IMR-90 (cell line): ENCODE measurements around the gene HLA-C. TPM values are rescaled to one million over a fixed set of nuclear protein-coding genes. Genes with fewer than 3 reads are reported as not detected.

Source experiments
- ATAC-seq: fragments of 200-7000 bp; cut with Tn5 transposase; 2 replicates; pipeline ENCODE4 v1.9.1; 2020; ENCODE audit warnings: low read depth, mild to moderate bottlenecking, moderate library complexity
- Bru-seq: library from RNA; stranded (reverse); fragments of 400-500 nt; gene quantifications from one replicate; lab custom pipeline; 2021; lab: Mats Ljungman, UMichigan
- BruChase-seq, 2 experiments: library from RNA; stranded (reverse); fragments of 400-500 nt; gene quantifications; one replicate each; lab custom pipeline; 2021; lab: Mats Ljungman, UMichigan
- BruUV-seq: library from RNA; stranded (reverse); fragments of 400-500 nt; replicated peaks from 2 replicates; lab custom pipeline; 2021; lab: Mats Ljungman, UMichigan
- CTCF ChIA-PET: fragments of 300-600 bp; formaldehyde crosslinking; extraction: SDS; loops from one replicate; lab custom pipeline; 2021; ENCODE audit warnings: antibody characterized with exemption; lab: Yijun Ruan, JAX
- POLR2A ChIA-PET: fragments of 300-600 bp; sonication (Branson Sonifier 250); formaldehyde crosslinking; loops from one replicate; lab custom pipeline; 2022; ENCODE audit warnings: antibody characterized with exemption; ENCODE audit not compliant: unreplicated experiment; lab: Charles Lee
- DNase-seq: peaks from one replicate; pipeline ENCODE4 v3.0.0; 2013
- H2AFZ ChIP-seq: replicated peaks from 2 replicates; pipeline ENCODE3; 2013; ENCODE audit warnings: low read length, mild to moderate bottlenecking; ENCODE audit not compliant: poor library complexity
- H2AK5ac ChIP-seq: 2 replicates; pipeline ENCODE4 v1.6.1; 2013; ENCODE audit warnings: low read depth, low read length, inconsistent platforms
- H2AK9ac ChIP-seq: replicated peaks from 2 replicates; pipeline ENCODE3; 2013; ENCODE audit warnings: mild to moderate bottlenecking, low read depth, low read length, moderate library complexity; ENCODE audit not compliant: poor library complexity
- H2BK120ac ChIP-seq: 2 replicates; pipeline ENCODE4 v1.6.1; 2013; ENCODE audit warnings: low read depth, low read length, inconsistent platforms
- H2BK15ac ChIP-seq: 3 replicates; pipeline ENCODE4 v1.6.1; 2013; ENCODE audit warnings: low read depth, low read length, inconsistent platforms
- H2BK20ac ChIP-seq: 2 replicates; pipeline ENCODE4 v1.6.1; 2013; ENCODE audit warnings: low read depth, mild to moderate bottlenecking, inconsistent platforms, low read length, moderate library complexity
- H2BK5ac ChIP-seq: 2 replicates; pipeline ENCODE4 v1.6.1; 2013; ENCODE audit warnings: mild to moderate bottlenecking, low read depth, low read length, inconsistent platforms; ENCODE audit not compliant: poor library complexity, severe bottlenecking
- H3K14ac ChIP-seq: replicated peaks from 2 replicates; pipeline ENCODE4 v1.6.1; 2013; ENCODE audit warnings: low read depth, low read length, inconsistent platforms
- H3K18ac ChIP-seq: 2 replicates; pipeline ENCODE4 v1.6.1; 2013; ENCODE audit warnings: low read depth, low read length, control low read depth
- H3K23ac ChIP-seq: 2 replicates; pipeline ENCODE4 v1.6.1; 2013; ENCODE audit warnings: low read depth, low read length, inconsistent platforms
- H3K27ac ChIP-seq: 2 replicates; pipeline ENCODE4 v1.5.1; 2013; ENCODE audit warnings: mild to moderate bottlenecking, control low read depth, low read length; ENCODE audit not compliant: insufficient read depth
- H3K27me3 ChIP-seq: 2 replicates; pipeline ENCODE4 v1.6.1; 2013; ENCODE audit warnings: low read length; ENCODE audit not compliant: control insufficient read depth, insufficient read depth
- H3K36me3 ChIP-seq: 2 replicates; pipeline ENCODE4 v1.6.1; 2013; ENCODE audit warnings: low read length, mixed read lengths; ENCODE audit not compliant: control insufficient read depth, insufficient read depth
- H3K4ac ChIP-seq: 2 replicates; pipeline ENCODE4 v1.6.1; 2013; ENCODE audit warnings: low read depth, low read length, inconsistent platforms
- H3K4me1 ChIP-seq: 2 replicates; pipeline ENCODE4 v1.6.1; 2013; ENCODE audit warnings: low read length, mixed read lengths; ENCODE audit not compliant: control insufficient read depth, insufficient read depth
- H3K4me2 ChIP-seq: 2 replicates; pipeline ENCODE4 v1.6.1; 2013; ENCODE audit warnings: low read depth, mild to moderate bottlenecking, control low read depth, low read length, moderate library complexity
- H3K4me3 ChIP-seq: 2 replicates; pipeline ENCODE4 v1.5.1; 2013; ENCODE audit warnings: low read depth, mild to moderate bottlenecking, control low read depth, low read length, moderate library complexity; ENCODE audit not compliant: insufficient read depth
- H3K56ac ChIP-seq: 2 replicates; pipeline ENCODE4 v1.6.1; 2013; ENCODE audit warnings: low read length, inconsistent platforms; ENCODE audit not compliant: insufficient read depth; ENCODE audit errors: extremely low read depth
- H3K79me1 ChIP-seq, 2 experiments: 2 replicates each; pipeline ENCODE4 v1.6.1; 2013; ENCODE audit warnings: low read length in 2 of 2, inconsistent platforms in 1 of 2, low read depth in 1 of 2
- H3K9ac ChIP-seq: 2 replicates; pipeline ENCODE4 v1.6.1; 2013; ENCODE audit warnings: low read depth, low read length, control low read depth
- H3K9me1 ChIP-seq: 2 replicates; pipeline ENCODE4 v1.6.1; 2013; ENCODE audit warnings: low read length, inconsistent platforms; ENCODE audit not compliant: insufficient read depth
- H3K9me3 ChIP-seq: 2 replicates; pipeline ENCODE4 v1.6.1; 2013; ENCODE audit warnings: low read length; ENCODE audit not compliant: control insufficient read depth, insufficient read depth
- H4K20me1 ChIP-seq: 2 replicates; pipeline ENCODE4 v1.6.1; 2013; ENCODE audit warnings: low read length, inconsistent platforms; ENCODE audit not compliant: insufficient read depth
- H4K5ac ChIP-seq: 2 replicates; pipeline ENCODE4 v1.6.1; 2013; ENCODE audit warnings: mild to moderate bottlenecking, low read depth, low read length, control low read depth
- H4K8ac ChIP-seq, 2 experiments: 2 replicates each; pipeline ENCODE4 v1.6.1; 2013; ENCODE audit warnings: low read depth in 2 of 2, low read length in 2 of 2, control low read depth in 1 of 2, inconsistent platforms in 1 of 2
- H4K91ac ChIP-seq: 2 replicates; pipeline ENCODE4 v1.6.1; 2013; ENCODE audit warnings: low read depth, low read length, inconsistent platforms; ENCODE audit not compliant: insufficient read depth
- CEBPB ChIP-seq: IDR thresholded peaks from 2 replicates; pipeline ENCODE4 v1.6.1; 2012; ENCODE audit warnings: low read depth, low read length, improper control_type of control experiment
- CTCF ChIP-seq: conservative IDR thresholded peaks from 2 replicates; pipeline ENCODE4 v1.5.1; 2012; ENCODE audit warnings: mild to moderate bottlenecking, low read depth, low read length, improper control_type of control experiment
- POLR2A ChIP-seq: IDR thresholded peaks from 2 replicates; pipeline ENCODE4 v1.6.1; 2012; ENCODE audit warnings: mild to moderate bottlenecking, low read depth, low read length
- RAD21 ChIP-seq: IDR thresholded peaks from 2 replicates; pipeline ENCODE4 v1.6.1; 2012; ENCODE audit warnings: low read length, improper control_type of control experiment
- RFX5 ChIP-seq: IDR thresholded peaks from 2 replicates; pipeline ENCODE4 v1.8.0; 2012; ENCODE audit warnings: low read depth, mild to moderate bottlenecking, low read length, moderate library complexity
- WGBS, 2 experiments: methylation state at CpG; one replicate each; pipeline versions ENCODE4 v1.1.5 to v1.1.7; 2013; ENCODE audit warnings: missing lambda C conversion rate in 2 of 2; ENCODE audit not compliant: insufficient read length in 1 of 2; ENCODE audit errors: extremely low coverage in 2 of 2; 5-methylcytosine and 5-hydroxymethylcytosine counted together
- dilution Hi-C: fragments of 300-500 bp; cut with HindIII; formaldehyde crosslinking; loops from one replicate; pipeline ENCODE4 v1.14.3; 2018; ENCODE audit warnings: low sequenced_read_pairs; ENCODE audit not compliant: unreplicated experiment
- in situ Hi-C: fragments of 300-500 bp; cut with MboI; formaldehyde crosslinking; loops from 3 replicates; pipeline ENCODE4 v1.14.3; 2019; ENCODE audit warnings: low sequenced_read_pairs, inconsistent platforms, mixed read lengths
- intact Hi-C: fragments of 100-400 bp; cut with micrococcal nuclease; formaldehyde crosslinking; loops from 2 replicates; pipeline ENCODE4 v1.10.0; 2022
- long read RNA-seq: library from polyadenylated mRNA; unstranded; transcript quantifications from one replicate; pipeline ENCODE4 v2.0.0, GENCODE V29; 2021; ENCODE audit not compliant: unreplicated experiment
- polyA plus RNA-seq, 3 experiments: library from polyadenylated mRNA; depleted of rRNA; stranded (reverse); fragments of >200 nt; gene quantifications; 2 replicates each; pipeline ENCODE4 v1.2.3, GENCODE V29; 2012; ENCODE audit warnings: low replicate concordance in 1 of 3
- total RNA-seq: library from RNA; depleted of rRNA; stranded (reverse); fragments of >200 nt; gene quantifications from 2 replicates; pipeline ENCODE4 v1.2.3, GENCODE V29; 2012; rRNA removed

The HLA-C gene
- total RNA-seq (8.8 and 10.6 TPM in 2 replicates), polyA plus RNA-seq (2012; rRNA removed) (87.3 and 104 TPM in 2 replicates), Bru-seq, nascent RNA (percentile 91 among the genes with signal in this experiment), BruChase-seq, experiment 1, labeled RNA remaining after a 6-hour chase (percentile 91 among the genes with signal in this experiment), BruChase-seq, experiment 2, labeled RNA remaining after a 2-hour chase (percentile 82 among the genes with signal in this experiment)
- 134 and 162 TPM in 2 replicates for polyA plus RNA-seq (2012; cell fraction: cytosol; rRNA removed)
- polyA plus RNA-seq (2012; cell fraction: nucleus; rRNA removed; ENCODE audit: low replicate concordance): 81.8 and 115 TPM in 2 replicates
- long read RNA-seq, transcript HLA-C-201 (8 exons, 1,536 nt): major isoform, 255 of 419 reads
- long read RNA-seq, transcript HLA-C-203 (8 exons, 1,554 nt): minor isoform, 40 of 419 reads
- long read RNA-seq, transcript HLA-C-208 (6 exons, 1,880 nt): minor isoform, 24 of 419 reads
- long read RNA-seq, partial matches to known transcripts: 71 of 419 reads
- long read RNA-seq, other reads (novel, unspliced or antisense): 28 of 419 reads

GRCh38 chr6:31271641-31272357, at the start of gene HLA-C:
Gene HLA-C (minus strand): TSS chr6:31272092. CDS start chr6:31272071, 21 bp downstream.
- Histone ChIP-seq H3K27me3 (peaks cover 3% of the 10 kb centered on the region), H2BK15ac (no peak within 1 kb of the TSS), H3K4me1 (no peaks in the 10 kb centered on the region; the same call in 1 of the 2 replicates), H3K27ac (peak within 1 kb of the TSS; percentile 44), H3K9ac (peak within 1 kb of the TSS; percentile 58), H3K9me3 (no peaks in the 10 kb centered on the region; the same call in 1 of the 2 replicates), H3K4me2 (peak within 1 kb of the TSS; percentile 83), H3K18ac (no peak within 1 kb of the TSS; the same call in 1 of the 2 replicates), H4K5ac (peak within 1 kb of the TSS; percentile 59), H3K9me1 (no peaks in the 10 kb centered on the region), H3K4me3 (peak within 1 kb of the TSS; percentile 58), H3K4ac (peak within 1 kb of the TSS; percentile 73), H3K36me3 (peaks cover 10% of the 10 kb centered on the region), H2AK5ac (no peak within 1 kb of the TSS), H2AK9ac (peak within 1 kb of the TSS; percentile 42), H3K79me1 (peaks cover 0 to 3% of the 10 kb centered on the region in 2 experiments; a peak in 1 of 4 replicates), H4K91ac (no peak within 1 kb of the TSS), H2BK20ac (no peak within 1 kb of the TSS), H4K20me1 (no peaks in the 10 kb centered on the region; the same call in 1 of the 2 replicates), H2BK5ac (peak within 1 kb of the TSS; percentile 73), H3K23ac (peak within 1 kb of the TSS; percentile 60; the same call in 1 of the 2 replicates), H4K8ac (peak within 1 kb of the TSS; percentile 72 to 85; a peak in 3 of 4 replicates), H3K56ac (peak within 1 kb of the TSS; percentile 17; the same call in 1 of the 2 replicates), H3K14ac (peak within 1 kb of the TSS; percentile 78), H2AFZ (peak within 1 kb of the TSS; percentile 87), H2BK120ac (no peak within 1 kb of the TSS)
- TF ChIP-seq POLR2A (peak; percentile 64), CTCF (0 out of 2 replicates have a peak, but pooled peaks have one; percentile 11), RFX5 (peak; percentile 96), RAD21 (no peak), CEBPB (no peak)
- ChIA-PET CTCF (no interaction called here), POLR2A (no interaction called here)
- TSS peak; percentile 90 for BruUV-seq
- dilution Hi-C loops (no loop called here), intact Hi-C loops (loop anchor here (1.0 to 5.0 kb wide), 3 partner anchors 74 to 134 kb away; partner anchors contain the start of genes HLA-B and PSORS1C2), in situ Hi-C loops (no loop called here)
- WGBS, 2 experiments: no CpG with 5 or more reads among the region's 62 CpGs
- ATAC-seq (peak; percentile 97), DNase-seq (peak; percentile 95)
